Testis (tissue), 2 donors: ENCODE results near the gene MDFIC.

Experiments
- CTCF ChIP-seq, 3 experiments: fragments of 450-650 bp in 2 of 3; fragments of 200-600 bp in 1 of 3; sonication (generic) in 1 of 3; IDR thresholded peaks; one replicate each; pipeline ENCODE4 v1.5.1; 2016 to 2019; ENCODE audit warnings: antibody characterized with exemption in 3 of 3, mild to moderate bottlenecking in 2 of 3, moderate library complexity in 1 of 3
- POLR2A ChIP-seq: fragments of 450-650 bp; IDR thresholded peaks from one replicate; pipeline ENCODE4 v1.6.1; 2017; ENCODE audit warnings: antibody characterized with exemption, mild to moderate bottlenecking, moderate library complexity

- TF ChIP-seq CTCF (IDR thresholded peaks at IDR 0.05) = no peak
- no peak for TF ChIP-seq POLR2A
Observed at GRCh38 chr7:114879554-114879953, 42.3 kb upstream of the MDFIC start.
